ENCODE measurements around the gene ANKRD7.

Gene ANKRD7, protein sequence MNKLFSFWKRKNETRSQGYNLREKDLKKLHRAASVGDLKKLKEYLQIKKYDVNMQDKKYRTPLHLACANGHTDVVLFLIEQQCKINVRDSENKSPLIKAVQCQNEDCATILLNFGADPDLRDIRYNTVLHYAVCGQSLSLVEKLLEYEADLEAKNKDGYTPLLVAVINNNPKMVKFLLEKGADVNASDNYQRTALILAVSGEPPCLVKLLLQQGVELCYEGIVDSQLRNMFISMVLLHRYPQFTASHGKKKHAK

DNA sequence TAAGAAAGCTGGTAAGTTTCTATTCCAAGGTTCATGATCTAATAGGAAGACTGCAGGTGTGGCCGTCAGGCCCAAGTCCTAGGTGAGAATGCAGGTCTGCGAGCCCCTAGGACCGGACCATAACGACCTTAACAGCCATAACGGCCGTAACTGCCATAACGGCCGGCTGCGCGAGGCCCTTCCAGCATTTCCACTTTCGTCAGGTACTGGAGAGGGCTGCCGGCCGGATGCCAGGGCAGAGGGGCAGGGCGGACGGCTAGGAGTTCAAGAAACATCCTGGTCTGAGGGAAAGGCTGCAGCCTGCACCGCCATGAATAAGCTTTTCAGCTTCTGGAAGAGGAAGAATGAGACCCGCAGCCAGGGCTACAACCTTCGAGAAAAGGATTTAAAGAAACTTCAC, at the start of gene ANKRD7:
ANKRD7 (plus strand) TSS at position 184 of the 400 bp plus-strand sequence; CDS start at position 311, 127 bp downstream.
- in situ Hi-C loops (cut with MboI; ENCODE audit: low pct_unique_long_range_greater_than_20kb, low sequenced_read_pairs, unreplicated experiment) = no loop called here
- no peak for DNase-seq (ENCODE audit: low spot score)
- TF ChIP-seq CTCF (IDR thresholded peaks at IDR 0.05; ENCODE audit: extremely low read depth, insufficient read depth, missing control alignments) = no peak

- TF ChIP-seq CTCF (IDR thresholded peaks at IDR 0.05; ENCODE audit: extremely low read depth, insufficient read depth, missing control alignments) = no peak
- DNase-seq (ENCODE audit: low spot score) = no peak
- in situ Hi-C loops (cut with MboI; ENCODE audit: low pct_unique_long_range_greater_than_20kb, low sequenced_read_pairs, unreplicated experiment) = no loop called here
These were observed 48.8 kb upstream of the ANKRD7 start for GRCh38 chr7:118175740-118176139.

DNA sequence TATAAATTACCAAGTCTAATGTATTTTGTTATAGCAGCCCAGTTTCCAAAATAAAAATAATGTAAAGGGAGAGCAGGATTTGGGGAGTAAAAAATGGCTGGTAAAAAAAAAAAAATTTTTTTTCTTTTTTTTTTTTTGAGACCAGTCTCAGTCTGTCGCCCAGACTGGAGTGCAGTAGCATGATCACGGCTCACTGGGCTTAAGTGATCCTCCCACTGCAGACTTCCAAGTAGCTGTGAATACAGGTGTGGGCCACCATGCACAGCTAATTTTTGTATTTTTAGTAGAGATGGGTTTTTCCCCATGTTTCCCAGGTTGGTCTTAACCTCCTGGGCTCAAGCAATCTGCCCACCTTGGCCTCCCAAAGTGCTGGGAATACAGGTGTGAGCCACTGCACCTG, 45.3 kb upstream of the ANKRD7 start:
- no peak for DNase-seq (ENCODE audit: low spot score)
- in situ Hi-C loops (cut with MboI; ENCODE audit: low pct_unique_long_range_greater_than_20kb, low sequenced_read_pairs, unreplicated experiment) = no loop called here
- TF ChIP-seq CTCF (IDR thresholded peaks at IDR 0.05; ENCODE audit: extremely low read depth, insufficient read depth, missing control alignments) = no peak

GRCh38 chr7:118182593-118183427, 41.7 kb upstream of the ANKRD7 start:
- no peak for DNase-seq (ENCODE audit: low spot score)
- in situ Hi-C loops (cut with MboI; ENCODE audit: low pct_unique_long_range_greater_than_20kb, low sequenced_read_pairs, unreplicated experiment) = no loop called here
- TF ChIP-seq CTCF (IDR thresholded peaks at IDR 0.05; ENCODE audit: extremely low read depth, insufficient read depth, missing control alignments) = no peak

DNA sequence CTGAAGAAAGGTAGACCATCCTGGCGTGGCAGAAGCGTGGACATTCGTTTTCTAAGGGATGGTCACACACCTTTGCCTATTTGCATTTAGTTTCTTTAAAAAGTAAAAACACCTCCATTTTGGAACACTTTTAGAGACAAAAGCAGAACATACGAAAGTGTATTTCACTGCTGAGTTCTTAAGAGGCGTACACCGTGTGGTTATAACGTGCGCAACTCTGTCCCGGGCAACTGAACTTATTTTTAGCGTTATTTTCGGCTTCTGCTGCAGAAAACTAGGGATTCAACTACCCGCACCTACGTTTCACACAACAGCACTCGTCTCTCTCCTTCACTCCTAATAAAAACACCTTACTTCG, 41.1 kb upstream of the ANKRD7 start:
- TF ChIP-seq CTCF (IDR thresholded peaks at IDR 0.05; ENCODE audit: extremely low read depth, insufficient read depth, missing control alignments) = no peak
- in situ Hi-C loops (cut with MboI; ENCODE audit: low pct_unique_long_range_greater_than_20kb, low sequenced_read_pairs, unreplicated experiment) = no loop called here
- no peak for DNase-seq (ENCODE audit: low spot score)

DNA sequence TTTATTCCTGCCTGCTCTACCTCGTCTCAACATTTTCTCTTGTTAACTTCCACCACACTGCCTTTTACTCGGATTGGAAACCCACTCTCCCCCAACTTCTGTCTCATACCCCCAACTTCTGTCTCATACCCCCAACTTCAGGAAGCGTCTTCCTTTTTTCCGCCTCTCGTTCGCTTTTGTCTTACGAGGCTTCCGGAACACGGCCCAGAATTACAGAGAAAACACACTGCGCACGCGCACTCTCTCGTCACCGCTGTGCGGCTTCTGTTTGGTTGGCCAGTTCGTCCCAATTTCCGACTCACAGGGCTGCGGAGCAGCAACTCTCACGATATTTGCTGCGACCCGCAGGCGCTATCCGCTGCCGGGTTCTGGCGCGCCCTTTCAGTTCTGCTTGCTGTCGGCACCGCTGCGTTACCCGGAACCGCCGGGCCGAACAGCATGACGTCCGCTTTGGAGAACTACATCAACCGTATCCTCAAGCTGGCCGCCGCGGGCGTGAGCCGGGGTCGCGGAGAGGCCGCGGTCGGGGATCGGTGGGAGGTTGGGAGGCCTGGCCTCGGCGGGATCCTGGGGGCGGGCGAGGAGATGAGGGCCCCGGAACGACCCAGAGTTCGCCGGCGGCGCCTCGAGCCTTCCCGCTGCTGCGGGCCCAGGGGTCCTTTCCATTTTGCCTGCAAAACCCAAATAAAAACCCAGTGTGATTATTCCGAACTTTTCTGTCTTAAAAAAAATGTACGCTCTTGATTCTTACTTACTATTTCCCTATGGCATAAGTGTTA, 40.5 kb upstream of the ANKRD7 start, which contains the start of gene LSM8:
LSM8 (plus strand) TSS at position 379 of the 779 bp plus-strand sequence; CDS start at position 439, 60 bp downstream.
- in situ Hi-C loops (cut with MboI; ENCODE audit: low pct_unique_long_range_greater_than_20kb, low sequenced_read_pairs, unreplicated experiment) = no loop called here
- no peak for TF ChIP-seq CTCF (IDR thresholded peaks at IDR 0.05; ENCODE audit: extremely low read depth, insufficient read depth, missing control alignments)
- DNase-seq (ENCODE audit: low spot score) = peak; percentile 91
